Measurements from ENCODE around the gene EFCAB6.

Gene EFCAB6

DNA sequence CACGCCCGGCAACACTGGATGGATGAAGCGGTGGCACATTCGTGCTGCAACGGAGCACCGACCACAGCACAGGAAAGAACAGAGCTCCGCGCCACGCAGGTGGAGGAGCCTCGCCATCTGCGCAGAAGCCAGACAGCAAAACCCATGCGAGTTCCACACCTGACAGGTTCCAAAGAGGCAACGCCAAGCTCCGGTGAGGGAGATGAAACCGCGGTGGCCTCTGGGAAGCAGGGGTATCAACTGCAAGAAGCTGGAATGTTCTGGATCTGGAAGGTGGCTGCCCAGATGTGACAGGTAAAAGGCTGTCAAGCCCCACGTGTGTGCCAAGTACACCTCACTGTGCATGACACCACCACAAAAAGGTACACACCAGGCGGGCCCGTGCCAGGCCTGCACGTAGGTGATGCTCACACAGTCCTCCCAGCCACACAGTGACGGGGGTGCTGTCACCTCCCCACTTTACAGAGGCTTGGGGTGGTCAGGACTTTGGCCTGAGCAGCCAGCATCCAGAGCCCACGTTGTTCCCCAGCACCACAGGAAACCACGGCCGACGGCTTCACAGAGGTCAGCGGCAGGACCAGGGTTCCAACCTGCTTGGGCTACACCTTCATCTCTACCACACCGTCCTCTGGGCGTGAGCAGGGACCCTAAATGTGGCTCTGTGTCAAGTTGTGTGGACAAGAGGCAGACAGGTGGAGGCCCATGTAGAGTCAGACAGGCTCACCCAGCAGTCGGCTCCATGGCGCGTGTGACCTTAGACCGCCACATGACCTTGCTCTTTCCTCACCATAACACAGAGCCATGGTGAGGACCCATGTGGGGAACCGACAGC, 19.7 kb upstream of the EFCAB6 start:
- H3K36me3 ChIP-seq (ENCODE audit: low read depth): no peaks in the 10 kb centered on the region
- ATAC-seq (ENCODE audit: low read depth): no peak

GRCh38 chr22:43830931-43831560, 18.9 kb upstream of the EFCAB6 start:
- no peaks in the 10 kb centered on the region for H3K36me3 ChIP-seq (ENCODE audit: low read depth)
- ATAC-seq (ENCODE audit: low read depth): no peak
- peaks cover 5% of the 10 kb centered on the region for H3K4me1 ChIP-seq (ENCODE audit: insufficient read depth, poor library complexity, severe bottlenecking)
- no peak for DNase-seq (ENCODE audit: low spot score)
- no peak for TF ChIP-seq CTCF (IDR thresholded peaks at IDR 0.05; ENCODE audit: poor library complexity, severe bottlenecking)
- H3K27me3 ChIP-seq (ENCODE audit: insufficient read depth, poor library complexity, severe bottlenecking): no peaks in the 10 kb centered on the region
- H3K27ac ChIP-seq (ENCODE audit: poor library complexity, severe bottlenecking): no peak overlapping the region
- H3K9me3 ChIP-seq (ENCODE audit: severe bottlenecking): no peaks in the 10 kb centered on the region
- H3K4me3 ChIP-seq (ENCODE audit: severe bottlenecking): no peak overlapping the region

More for the DNA sequence above, 19.7 kb upstream of the EFCAB6 start:
- H3K27ac ChIP-seq (ENCODE audit: poor library complexity, severe bottlenecking): no peak overlapping the region
- no peak for DNase-seq (ENCODE audit: low spot score)
- no peaks in the 10 kb centered on the region for H3K27me3 ChIP-seq (ENCODE audit: insufficient read depth, poor library complexity, severe bottlenecking)
- H3K4me3 ChIP-seq (ENCODE audit: severe bottlenecking): no peak overlapping the region
- H3K4me1 ChIP-seq (ENCODE audit: insufficient read depth, poor library complexity, severe bottlenecking): peaks cover 4% of the 10 kb centered on the region
- H3K9me3 ChIP-seq (ENCODE audit: severe bottlenecking): no peaks in the 10 kb centered on the region
- TF ChIP-seq CTCF (IDR thresholded peaks at IDR 0.05; ENCODE audit: poor library complexity, severe bottlenecking): no peak

GRCh38 chr22:43829904-43830851, 18.1 kb upstream of the EFCAB6 start:
- Histone ChIP-seq H3K36me3 (ENCODE audit: low read depth) (no peaks in the 10 kb centered on the region), H3K27me3 (ENCODE audit: insufficient read depth, poor library complexity, severe bottlenecking) (no peaks in the 10 kb centered on the region), H3K4me1 (ENCODE audit: insufficient read depth, poor library complexity, severe bottlenecking) (peaks cover 5% of the 10 kb centered on the region), H3K9me3 (ENCODE audit: severe bottlenecking) (no peaks in the 10 kb centered on the region), H3K4me3 (ENCODE audit: severe bottlenecking) (no peak overlapping the region), H3K27ac (ENCODE audit: poor library complexity, severe bottlenecking) (no peak overlapping the region)
- TF ChIP-seq CTCF (IDR thresholded peaks at IDR 0.05; ENCODE audit: poor library complexity, severe bottlenecking): no peak
- DNase-seq (ENCODE audit: low spot score) (no peak), ATAC-seq (ENCODE audit: low read depth) (no peak)

DNA sequence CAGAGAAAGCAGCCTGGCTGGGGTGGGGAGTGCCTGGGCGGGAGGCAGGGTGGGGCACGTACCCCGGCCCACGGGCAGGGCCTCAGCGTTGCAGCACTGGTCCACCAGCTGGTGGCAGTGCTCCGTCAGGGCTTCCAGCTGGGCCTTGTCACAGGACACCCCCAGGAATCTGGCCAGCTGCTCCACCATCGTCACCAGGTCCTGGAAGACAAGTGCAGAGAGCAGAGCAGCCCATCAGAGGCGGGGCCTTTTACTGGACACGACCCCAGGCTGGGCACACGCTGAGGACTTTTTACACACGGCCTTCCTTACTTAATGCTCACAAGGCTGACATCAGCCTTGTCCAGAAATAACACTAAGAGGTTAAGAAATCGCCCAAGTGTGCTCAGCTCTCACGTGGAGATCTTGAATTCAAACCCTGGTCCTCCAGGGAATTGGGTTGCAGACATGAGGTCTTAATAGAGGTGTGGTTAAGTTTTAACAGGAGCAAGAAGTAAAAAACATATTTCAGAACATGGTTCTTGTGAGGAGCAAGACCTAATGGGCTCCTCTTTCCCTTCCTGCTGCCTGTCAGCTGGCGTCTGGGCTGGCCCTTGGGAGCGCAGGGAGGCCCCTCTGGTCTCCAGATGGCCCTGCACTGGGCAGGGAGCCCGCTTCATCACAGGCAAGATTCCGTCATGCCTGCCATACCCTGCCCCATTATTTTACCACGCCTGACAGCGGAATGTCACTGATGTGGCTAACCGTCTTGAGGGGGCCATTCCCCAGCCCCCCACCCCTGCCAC, 17.1 kb upstream of the EFCAB6 start:
- no peak for TF ChIP-seq CTCF (IDR thresholded peaks at IDR 0.05; ENCODE audit: poor library complexity, severe bottlenecking)
- Histone ChIP-seq H3K9me3 (ENCODE audit: severe bottlenecking) (no peaks in the 10 kb centered on the region), H3K4me1 (ENCODE audit: insufficient read depth, poor library complexity, severe bottlenecking) (peaks cover 5% of the 10 kb centered on the region), H3K27me3 (ENCODE audit: insufficient read depth, poor library complexity, severe bottlenecking) (no peaks in the 10 kb centered on the region), H3K4me3 (ENCODE audit: severe bottlenecking) (no peak overlapping the region), H3K36me3 (ENCODE audit: low read depth) (no peaks in the 10 kb centered on the region), H3K27ac (ENCODE audit: poor library complexity, severe bottlenecking) (no peak overlapping the region)
- DNase-seq (ENCODE audit: low spot score): no peak
- ATAC-seq (ENCODE audit: low read depth): no peak
